IMR-90 (cell line): Measurements from ENCODE around the gene GALNT16. TPM values are rescaled to one million over a fixed set of nuclear protein-coding genes. Genes with fewer than 3 reads are reported as not detected.

Experiments used
- ATAC-seq: fragments of 200-7000 bp; cut with Tn5 transposase; 2 replicates; pipeline ENCODE4 v1.9.1; 2020; ENCODE audit warnings: low read depth, mild to moderate bottlenecking, moderate library complexity
- BruUV-seq: library from RNA; stranded (reverse); fragments of 400-500 nt; replicated peaks from 2 replicates; lab custom pipeline; 2021; lab: Mats Ljungman, UMichigan
- CTCF ChIA-PET: fragments of 300-600 bp; formaldehyde crosslinking; extraction: SDS; loops from one replicate; lab custom pipeline; 2021; ENCODE audit warnings: antibody characterized with exemption; lab: Yijun Ruan, JAX
- POLR2A ChIA-PET: fragments of 300-600 bp; sonication (Branson Sonifier 250); formaldehyde crosslinking; loops from one replicate; lab custom pipeline; 2022; ENCODE audit warnings: antibody characterized with exemption; ENCODE audit not compliant: unreplicated experiment; lab: Charles Lee
- DNase-seq: peaks from one replicate; pipeline ENCODE4 v3.0.0; 2013
- H2AFZ ChIP-seq: replicated peaks from 2 replicates; pipeline ENCODE3; 2013; ENCODE audit warnings: low read length, mild to moderate bottlenecking; ENCODE audit not compliant: poor library complexity
- H2AK5ac ChIP-seq: 2 replicates; pipeline ENCODE4 v1.6.1; 2013; ENCODE audit warnings: low read depth, low read length, inconsistent platforms
- H2AK9ac ChIP-seq: replicated peaks from 2 replicates; pipeline ENCODE3; 2013; ENCODE audit warnings: mild to moderate bottlenecking, low read depth, low read length, moderate library complexity; ENCODE audit not compliant: poor library complexity
- H2BK120ac ChIP-seq: 2 replicates; pipeline ENCODE4 v1.6.1; 2013; ENCODE audit warnings: low read depth, low read length, inconsistent platforms
- H2BK15ac ChIP-seq: 3 replicates; pipeline ENCODE4 v1.6.1; 2013; ENCODE audit warnings: low read depth, low read length, inconsistent platforms
- H2BK20ac ChIP-seq: 2 replicates; pipeline ENCODE4 v1.6.1; 2013; ENCODE audit warnings: low read depth, mild to moderate bottlenecking, inconsistent platforms, low read length, moderate library complexity
- H2BK5ac ChIP-seq: 2 replicates; pipeline ENCODE4 v1.6.1; 2013; ENCODE audit warnings: mild to moderate bottlenecking, low read depth, low read length, inconsistent platforms; ENCODE audit not compliant: poor library complexity, severe bottlenecking
- H3K14ac ChIP-seq: replicated peaks from 2 replicates; pipeline ENCODE4 v1.6.1; 2013; ENCODE audit warnings: low read depth, low read length, inconsistent platforms
- H3K18ac ChIP-seq: 2 replicates; pipeline ENCODE4 v1.6.1; 2013; ENCODE audit warnings: low read depth, low read length, control low read depth
- H3K23ac ChIP-seq: 2 replicates; pipeline ENCODE4 v1.6.1; 2013; ENCODE audit warnings: low read depth, low read length, inconsistent platforms
- H3K27ac ChIP-seq: 2 replicates; pipeline ENCODE4 v1.5.1; 2013; ENCODE audit warnings: mild to moderate bottlenecking, control low read depth, low read length; ENCODE audit not compliant: insufficient read depth
- H3K27me3 ChIP-seq: 2 replicates; pipeline ENCODE4 v1.6.1; 2013; ENCODE audit warnings: low read length; ENCODE audit not compliant: control insufficient read depth, insufficient read depth
- H3K36me3 ChIP-seq: 2 replicates; pipeline ENCODE4 v1.6.1; 2013; ENCODE audit warnings: low read length, mixed read lengths; ENCODE audit not compliant: control insufficient read depth, insufficient read depth
- H3K4ac ChIP-seq: 2 replicates; pipeline ENCODE4 v1.6.1; 2013; ENCODE audit warnings: low read depth, low read length, inconsistent platforms
- H3K4me1 ChIP-seq: 2 replicates; pipeline ENCODE4 v1.6.1; 2013; ENCODE audit warnings: low read length, mixed read lengths; ENCODE audit not compliant: control insufficient read depth, insufficient read depth
- H3K4me2 ChIP-seq: 2 replicates; pipeline ENCODE4 v1.6.1; 2013; ENCODE audit warnings: low read depth, mild to moderate bottlenecking, control low read depth, low read length, moderate library complexity
- H3K4me3 ChIP-seq: 2 replicates; pipeline ENCODE4 v1.5.1; 2013; ENCODE audit warnings: low read depth, mild to moderate bottlenecking, control low read depth, low read length, moderate library complexity; ENCODE audit not compliant: insufficient read depth
- H3K56ac ChIP-seq: 2 replicates; pipeline ENCODE4 v1.6.1; 2013; ENCODE audit warnings: low read length, inconsistent platforms; ENCODE audit not compliant: insufficient read depth; ENCODE audit errors: extremely low read depth
- H3K79me1 ChIP-seq, 2 experiments: 2 replicates each; pipeline ENCODE4 v1.6.1; 2013; ENCODE audit warnings: low read length in 2 of 2, inconsistent platforms in 1 of 2, low read depth in 1 of 2
- H3K9ac ChIP-seq: 2 replicates; pipeline ENCODE4 v1.6.1; 2013; ENCODE audit warnings: low read depth, low read length, control low read depth
- H3K9me1 ChIP-seq: 2 replicates; pipeline ENCODE4 v1.6.1; 2013; ENCODE audit warnings: low read length, inconsistent platforms; ENCODE audit not compliant: insufficient read depth
- H3K9me3 ChIP-seq: 2 replicates; pipeline ENCODE4 v1.6.1; 2013; ENCODE audit warnings: low read length; ENCODE audit not compliant: control insufficient read depth, insufficient read depth
- H4K20me1 ChIP-seq: 2 replicates; pipeline ENCODE4 v1.6.1; 2013; ENCODE audit warnings: low read length, inconsistent platforms; ENCODE audit not compliant: insufficient read depth
- H4K5ac ChIP-seq: 2 replicates; pipeline ENCODE4 v1.6.1; 2013; ENCODE audit warnings: mild to moderate bottlenecking, low read depth, low read length, control low read depth
- H4K8ac ChIP-seq, 2 experiments: 2 replicates each; pipeline ENCODE4 v1.6.1; 2013; ENCODE audit warnings: low read depth in 2 of 2, low read length in 2 of 2, control low read depth in 1 of 2, inconsistent platforms in 1 of 2
- H4K91ac ChIP-seq: 2 replicates; pipeline ENCODE4 v1.6.1; 2013; ENCODE audit warnings: low read depth, low read length, inconsistent platforms; ENCODE audit not compliant: insufficient read depth
- BHLHE40 ChIP-seq: fragments of 150-350 bp; IDR thresholded peaks from 2 replicates; pipeline ENCODE4 v1.6.1; 2016; ENCODE audit warnings: mild to moderate bottlenecking, low read depth, low read length
- CEBPB ChIP-seq: IDR thresholded peaks from 2 replicates; pipeline ENCODE4 v1.6.1; 2012; ENCODE audit warnings: low read depth, low read length, improper control_type of control experiment
- CHD1 ChIP-seq: IDR thresholded peaks from 2 replicates; pipeline ENCODE4 v1.6.1; 2012; ENCODE audit warnings: low read depth, low read length, improper control_type of control experiment
- CTCF ChIP-seq: conservative IDR thresholded peaks from 2 replicates; pipeline ENCODE4 v1.5.1; 2012; ENCODE audit warnings: mild to moderate bottlenecking, low read depth, low read length, improper control_type of control experiment
- ELK1 ChIP-seq: fragments of 150-350 bp; IDR thresholded peaks from 2 replicates; pipeline ENCODE4 v1.6.1; 2016; ENCODE audit warnings: low read depth, mild to moderate bottlenecking, low read length, moderate library complexity, borderline replicate concordance
- FOS ChIP-seq: fragments of 150-350 bp; IDR thresholded peaks from 2 replicates; pipeline ENCODE4 v1.6.1; 2016; ENCODE audit warnings: low read depth, low read length
- MAFK ChIP-seq: IDR thresholded peaks from 2 replicates; pipeline ENCODE4 v1.6.1; 2012; ENCODE audit warnings: low read depth, low read length, improper control_type of control experiment
- MAZ ChIP-seq: IDR thresholded peaks from 2 replicates; pipeline ENCODE4 v1.6.1; 2012; ENCODE audit warnings: low read depth, mild to moderate bottlenecking, low read length, improper control_type of control experiment, moderate library complexity, borderline replicate concordance
- MXI1 ChIP-seq: IDR thresholded peaks from 2 replicates; pipeline ENCODE4 v1.6.1; 2012; ENCODE audit warnings: low read depth, mild to moderate bottlenecking, low read length, moderate library complexity, borderline replicate concordance
- NFE2L2 ChIP-seq: fragments of 150-350 bp; IDR thresholded peaks from 2 replicates; pipeline ENCODE4 v1.6.1; 2016; ENCODE audit warnings: low read depth, mild to moderate bottlenecking, low read length
- POLR2A ChIP-seq: IDR thresholded peaks from 2 replicates; pipeline ENCODE4 v1.6.1; 2012; ENCODE audit warnings: mild to moderate bottlenecking, low read depth, low read length
- RAD21 ChIP-seq: IDR thresholded peaks from 2 replicates; pipeline ENCODE4 v1.6.1; 2012; ENCODE audit warnings: low read length, improper control_type of control experiment
- RCOR1 ChIP-seq: IDR thresholded peaks from 2 replicates; pipeline ENCODE4 v1.6.1; 2012; ENCODE audit warnings: mild to moderate bottlenecking, low read length, improper control_type of control experiment; ENCODE audit not compliant: insufficient replicate concordance
- RFX5 ChIP-seq: IDR thresholded peaks from 2 replicates; pipeline ENCODE4 v1.8.0; 2012; ENCODE audit warnings: low read depth, mild to moderate bottlenecking, low read length, moderate library complexity
- SMC3 ChIP-seq: fragments of 150-350 bp; IDR thresholded peaks from 2 replicates; pipeline ENCODE4 v1.6.1; 2016; ENCODE audit warnings: low read depth, mild to moderate bottlenecking, antibody characterized with exemption, low read length, moderate library complexity
- USF2 ChIP-seq: fragments of 150-350 bp; IDR thresholded peaks from 2 replicates; pipeline ENCODE4 v1.6.1; 2017; ENCODE audit warnings: mild to moderate bottlenecking, antibody characterized with exemption, low read length, low read depth
- WGBS, 2 experiments: methylation state at CpG; one replicate each; pipeline versions ENCODE4 v1.1.5 to v1.1.7; 2013; ENCODE audit warnings: missing lambda C conversion rate in 2 of 2; ENCODE audit not compliant: insufficient read length in 1 of 2; ENCODE audit errors: extremely low coverage in 2 of 2; 5-methylcytosine and 5-hydroxymethylcytosine counted together
- dilution Hi-C: fragments of 300-500 bp; cut with HindIII; formaldehyde crosslinking; loops from one replicate; pipeline ENCODE4 v1.14.3; 2018; ENCODE audit warnings: low sequenced_read_pairs; ENCODE audit not compliant: unreplicated experiment
- in situ Hi-C: fragments of 300-500 bp; cut with MboI; formaldehyde crosslinking; loops from 3 replicates; pipeline ENCODE4 v1.14.3; 2019; ENCODE audit warnings: low sequenced_read_pairs, inconsistent platforms, mixed read lengths
- intact Hi-C: fragments of 100-400 bp; cut with micrococcal nuclease; formaldehyde crosslinking; loops from 2 replicates; pipeline ENCODE4 v1.10.0; 2022
- polyA plus RNA-seq, 3 experiments: library from polyadenylated mRNA; depleted of rRNA; stranded (reverse); fragments of >200 nt; gene quantifications; 2 replicates each; pipeline ENCODE4 v1.2.3, GENCODE V29; 2012; ENCODE audit warnings: low replicate concordance in 1 of 3
- total RNA-seq: library from RNA; depleted of rRNA; stranded (reverse); fragments of >200 nt; gene quantifications from 2 replicates; pipeline ENCODE4 v1.2.3, GENCODE V29; 2012

The GALNT16 gene
- total and polyA plus RNA-seq, 2 of the 4 experiments (the other 2 are of a cell fraction) = 0.36 to 1.5 TPM

GRCh38 chr14:69332782-69333395 is 72.9 kb downstream of the GALNT16 start:
- no peaks in the 10 kb centered on the region for H3K9me1 ChIP-seq
- peaks cover 46% of the 10 kb centered on the region for H3K27me3 ChIP-seq
- no peak overlapping the region for H3K4me2 ChIP-seq
- H2AK5ac ChIP-seq = no peak overlapping the region
- H3K4me3 ChIP-seq = no peak overlapping the region
- no peak overlapping the region for H4K5ac ChIP-seq
- H3K4me1 ChIP-seq = no peaks in the 10 kb centered on the region
- no peak overlapping the region for H2AK9ac ChIP-seq
- H3K4ac ChIP-seq = no peak overlapping the region
- intact Hi-C loops (no loop called here), in situ Hi-C loops (no loop called here), dilution Hi-C loops (no loop called here)
- H2BK5ac ChIP-seq = no peak overlapping the region
- H2BK15ac ChIP-seq = no peak overlapping the region
- no peak overlapping the region for H3K23ac ChIP-seq
- no peaks in the 10 kb centered on the region for H3K79me1 ChIP-seq
- no peak overlapping the region for H2BK120ac ChIP-seq
- H4K91ac ChIP-seq = no peak overlapping the region
- H2BK20ac ChIP-seq = no peak overlapping the region
- H3K14ac ChIP-seq = no peak overlapping the region
- no peak overlapping the region for H3K27ac ChIP-seq
- no peaks in the 10 kb centered on the region for H3K36me3 ChIP-seq
- no peak overlapping the region for H3K18ac ChIP-seq
- no peak overlapping the region for H3K9ac ChIP-seq
- POLR2A ChIA-PET = interaction anchor here (0.6 kb wide), 1 partner anchor 16 kb away, joined by 5 read pairs; no protein-coding TSS in a partner anchor
- no TSS peak for BruUV-seq
- WGBS, 2 experiments = 81% methylated on average over 8 of the region's 13 CpGs; no CpG with 5 or more reads in 1 of the 2 experiments
- H3K56ac ChIP-seq = no peak overlapping the region
- CTCF ChIA-PET = interaction anchor here (0.5 to 1.4 kb wide), 2 partner anchors 12 to 373 kb away, joined by 3 read pairs; no protein-coding TSS in a partner anchor
- H4K8ac ChIP-seq = no peak overlapping the region
- TF ChIP-seq MAZ = no peak
- no peak for TF ChIP-seq BHLHE40
- TF ChIP-seq CHD1 = no peak
- no peak for TF ChIP-seq FOS
- no peak for TF ChIP-seq ELK1
- TF ChIP-seq MAFK = no peak
- no peak for TF ChIP-seq CTCF
- TF ChIP-seq RCOR1 = no peak
- no peak for TF ChIP-seq CEBPB
- no peak for TF ChIP-seq USF2
- TF ChIP-seq SMC3 = no peak
- no peak for TF ChIP-seq RFX5
- no peak for TF ChIP-seq MXI1
- no peak for TF ChIP-seq POLR2A
- no peak for TF ChIP-seq NFE2L2
- TF ChIP-seq RAD21 = no peak
- H2AFZ ChIP-seq = no peak overlapping the region
- no peak for ATAC-seq
- no peaks in the 10 kb centered on the region for H4K20me1 ChIP-seq
- DNase-seq = no peak
- no peaks in the 10 kb centered on the region for H3K9me3 ChIP-seq
